ENCODE results near the gene DSC1.
"Not testable (repeated sequence)": the region's sequence is repeated elsewhere in the genome, so short reads cannot be mapped to it uniquely, and the experiment has no call there.

Gene DSC1

GRCh38 chr18:31162825-31163435 lies at the start of gene DSC1:
DSC1 (minus strand) TSS chr18:31162856; CDS start chr18:31162594, 262 bp downstream.
- DNase-seq (ENCODE audit: low spot score), result no peak

GRCh38 chr18:31211047-31211446 lies 48.4 kb upstream of the DSC1 start:
- no peak for DNase-seq (ENCODE audit: low spot score)

- no peak for DNase-seq (ENCODE audit: low spot score)
These were observed 46.4 kb upstream of the DSC1 start for GRCh38 chr18:31209041-31209440.

- DNase-seq (ENCODE audit: low spot score), result no peak
These were observed 44.7 kb upstream of the DSC1 start for GRCh38 chr18:31207391-31207790.

GRCh38 chr18:31206787-31207381 lies 44.2 kb upstream of the DSC1 start:
- DNase-seq (ENCODE audit: low spot score), result no peak

GRCh38 chr18:31206071-31206470 lies 43.4 kb upstream of the DSC1 start:
- DNase-seq (ENCODE audit: low spot score), result no peak

- DNase-seq (ENCODE audit: low spot score), result no peak
These were observed 42.6 kb upstream of the DSC1 start for GRCh38 chr18:31205273-31205672.

GRCh38 chr18:31204833-31205232 lies 42.2 kb upstream of the DSC1 start:
- DNase-seq (ENCODE audit: low spot score), result no peak

GRCh38 chr18:31204166-31204565 lies 41.5 kb upstream of the DSC1 start:
- DNase-seq (ENCODE audit: low spot score), result no peak

- DNase-seq (ENCODE audit: low spot score), result no peak
These were observed 41.1 kb upstream of the DSC1 start for GRCh38 chr18:31203794-31204148.

GRCh38 chr18:31203096-31203793 lies 40.6 kb upstream of the DSC1 start:
- no peak for DNase-seq (ENCODE audit: low spot score)

GRCh38 chr18:31199190-31199769 lies 36.6 kb upstream of the DSC1 start:
- DNase-seq (ENCODE audit: low spot score), result no peak

- DNase-seq (ENCODE audit: low spot score), result no peak
These were observed 35.0 kb upstream of the DSC1 start for GRCh38 chr18:31197676-31198075.

GRCh38 chr18:31195063-31195462 lies 32.4 kb upstream of the DSC1 start:
- DNase-seq (ENCODE audit: low spot score), result no peak

GRCh38 chr18:31192086-31192776 lies 29.6 kb upstream of the DSC1 start:
- no peak for DNase-seq (ENCODE audit: low spot score)

- DNase-seq (ENCODE audit: low spot score), result no peak
These were observed 28.3 kb upstream of the DSC1 start for GRCh38 chr18:31190919-31191318.

GRCh38 chr18:31189757-31190156 lies 27.1 kb upstream of the DSC1 start:
- no peak for DNase-seq (ENCODE audit: low spot score)

- DNase-seq (ENCODE audit: low spot score), result no peak
These were observed 22.7 kb upstream of the DSC1 start for GRCh38 chr18:31185186-31185950.

- DNase-seq (ENCODE audit: low spot score), result no peak
These were observed 20.6 kb upstream of the DSC1 start for GRCh38 chr18:31183302-31183701.

- DNase-seq (ENCODE audit: low spot score), result not testable (repeated sequence)
These were observed 14.7 kb upstream of the DSC1 start for GRCh38 chr18:31177369-31177768.

- DNase-seq (ENCODE audit: low spot score), result no peak
These were observed 13.9 kb upstream of the DSC1 start for GRCh38 chr18:31176531-31176930.

All from hematopoietic multipotent progenitor cell treated with erythropoietin and hydrocortisone succinate and interleukin-3 and kit ligand, for 17 days (in vitro differentiated cells).